HG02884 (cell line): ENCODE measurements around the gene ZDHHC14.

ENCODE experiments used
- ATAC-seq: cut with Tn5 transposase; IDR thresholded peaks from one replicate; pipeline ENCODE4 v1.9.1; 2021; ENCODE audit warnings: mild to moderate bottlenecking, moderate library complexity; ENCODE audit not compliant: unreplicated experiment

The ZDHHC14 gene

GRCh38 chr6:157651731-157652490, 270.9 kb downstream of the ZDHHC14 start:
- no peak for ATAC-seq

GRCh38 chr6:157652601-157653363, 271.8 kb downstream of the ZDHHC14 start:
- ATAC-seq, result no peak

DNA sequence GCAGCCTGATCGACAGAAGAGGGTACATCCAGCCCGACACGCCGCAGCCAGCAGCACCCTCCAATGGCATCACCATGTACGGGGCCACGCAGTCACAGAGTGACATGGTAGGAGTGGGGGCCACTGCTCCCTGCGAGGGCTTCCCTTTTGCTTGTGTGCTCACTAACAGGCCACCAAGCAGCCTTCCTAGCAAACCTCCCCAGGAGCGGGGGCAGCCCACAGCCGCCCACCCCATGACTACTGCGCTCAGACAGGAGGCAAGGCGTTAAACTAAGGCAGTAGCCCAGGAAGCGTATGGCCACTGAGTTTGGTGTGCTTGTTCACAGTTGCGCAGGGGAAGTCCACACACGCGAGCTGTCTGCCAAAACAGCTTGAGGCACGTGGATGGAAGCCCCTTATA, 272.5 kb downstream of the ZDHHC14 start:
- no peak for ATAC-seq

- no peak for ATAC-seq
Observed at GRCh38 chr6:157655139-157655538, 274.1 kb downstream of the ZDHHC14 start.

GRCh38 chr6:157656437-157656997, 275.5 kb downstream of the ZDHHC14 start:
- no peak for ATAC-seq

DNA sequence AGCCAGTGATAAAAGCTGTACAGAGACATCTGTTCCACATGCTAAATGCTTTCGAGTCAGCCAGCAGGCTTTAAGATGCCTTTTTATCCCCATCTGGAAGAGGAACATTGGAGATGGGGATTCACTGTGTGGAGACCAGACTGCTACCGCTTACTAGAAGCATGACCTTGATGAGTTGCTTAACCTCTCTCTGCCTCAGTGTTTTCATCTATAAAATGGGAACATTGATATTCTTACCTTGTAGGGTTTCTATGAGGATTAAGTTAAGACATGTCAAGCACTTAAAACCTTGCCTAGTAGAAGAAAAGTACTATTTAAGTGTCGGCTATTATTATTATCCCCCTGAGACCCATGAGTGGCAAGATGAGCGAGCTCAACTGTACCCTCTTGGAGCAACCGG, 276.8 kb downstream of the ZDHHC14 start:
- ATAC-seq, result no peak

DNA sequence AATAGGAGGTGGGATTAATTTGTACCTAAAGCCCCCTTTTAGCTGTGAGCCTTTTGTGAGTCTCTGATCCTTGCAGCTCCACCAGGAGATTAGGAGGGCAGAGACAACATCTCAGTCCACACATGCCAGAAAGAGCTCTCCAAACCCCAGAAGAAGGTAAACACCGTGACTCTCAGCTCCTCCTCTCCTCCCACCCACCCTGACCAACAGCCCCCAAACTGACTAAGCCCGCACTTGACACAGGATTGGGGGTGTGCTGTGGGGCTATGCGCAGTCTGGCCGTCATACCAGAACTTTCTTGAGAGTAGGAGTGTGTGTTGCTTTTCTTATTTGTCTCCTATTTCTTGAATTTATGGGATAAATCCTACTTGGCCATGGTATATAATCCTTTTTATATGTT, 277.3 kb downstream of the ZDHHC14 start:
- no peak for ATAC-seq

DNA sequence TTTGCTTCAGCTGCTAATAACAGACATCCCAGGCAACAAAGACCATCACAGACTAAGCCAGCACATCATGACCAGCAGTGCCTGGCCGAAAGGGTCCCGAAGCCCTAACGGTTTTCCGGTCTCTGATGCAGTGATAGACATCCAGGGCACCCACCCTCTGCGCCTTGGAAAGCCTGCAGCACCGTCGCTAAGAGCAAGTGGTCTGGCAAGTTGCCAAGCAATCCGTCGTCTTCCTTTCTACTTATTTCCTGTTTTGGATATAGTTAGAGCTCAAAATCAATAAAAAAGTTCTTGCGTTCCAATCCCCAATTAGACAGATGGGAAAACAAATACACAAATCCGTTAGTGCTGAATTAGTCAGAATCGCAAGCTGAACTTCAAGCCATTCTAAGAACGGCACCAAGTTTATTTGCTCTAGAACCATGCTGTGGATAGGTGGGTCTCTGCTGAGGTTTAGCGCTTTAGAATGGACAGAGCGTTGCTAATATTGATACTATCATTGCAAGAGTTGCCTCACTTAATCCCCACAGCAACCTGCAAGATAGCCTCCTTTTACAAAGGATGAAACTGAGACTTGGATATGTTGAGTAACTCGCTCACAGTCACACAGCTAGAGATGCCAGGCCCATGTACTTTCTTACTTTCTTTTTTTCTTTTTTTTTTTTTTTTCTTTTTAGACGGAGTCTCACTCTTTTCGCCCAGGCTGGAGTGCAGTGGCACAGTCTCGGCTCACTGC, 278.7 kb downstream of the ZDHHC14 start:
- ATAC-seq, result no peak

DNA sequence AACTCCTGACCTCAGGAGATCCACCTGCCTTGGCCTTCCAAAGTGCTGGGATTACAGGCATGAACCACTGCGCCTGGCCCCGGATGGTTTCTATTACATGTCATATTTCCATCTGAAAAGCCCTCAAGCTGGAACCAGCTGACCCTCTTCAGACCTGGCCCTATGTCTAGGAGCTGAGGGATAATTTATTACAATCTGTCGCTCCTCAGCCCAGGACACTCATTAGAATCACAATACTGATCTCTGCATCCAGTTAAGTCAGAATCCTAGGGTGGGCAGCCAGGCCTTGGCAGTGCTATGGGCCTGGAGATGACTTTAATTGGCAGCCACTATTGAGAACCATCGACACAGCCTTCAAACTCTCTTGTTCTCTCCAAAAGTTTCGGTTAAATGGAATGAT, 279.4 kb downstream of the ZDHHC14 start:
- ATAC-seq, result no peak

GRCh38 chr6:157661652-157662051, 280.7 kb downstream of the ZDHHC14 start:
- ATAC-seq, result no peak

GRCh38 chr6:157663261-157663660, 282.3 kb downstream of the ZDHHC14 start:
- no peak for ATAC-seq

DNA sequence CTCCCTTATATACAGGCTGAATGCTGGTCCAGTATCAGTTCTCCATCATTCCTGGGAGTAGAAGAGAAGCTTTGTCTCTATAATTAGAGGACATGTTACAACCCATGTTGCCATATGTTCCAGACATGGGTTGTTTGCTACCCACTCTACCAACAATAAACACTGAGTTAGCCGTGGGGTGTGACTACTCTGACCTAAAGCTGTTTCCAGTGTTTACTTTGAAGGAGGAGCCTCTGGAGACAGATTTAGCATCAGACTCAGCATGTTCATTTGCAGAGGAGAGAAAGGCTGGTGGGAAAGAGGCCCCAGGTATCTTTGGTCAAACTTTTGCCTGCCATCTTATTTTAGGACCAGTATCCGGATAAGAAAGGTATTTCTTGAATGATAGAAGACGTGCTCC, 284.2 kb downstream of the ZDHHC14 start:
- no peak for ATAC-seq

- no peak for ATAC-seq
Observed at GRCh38 chr6:157666729-157667128, 285.7 kb downstream of the ZDHHC14 start.

DNA sequence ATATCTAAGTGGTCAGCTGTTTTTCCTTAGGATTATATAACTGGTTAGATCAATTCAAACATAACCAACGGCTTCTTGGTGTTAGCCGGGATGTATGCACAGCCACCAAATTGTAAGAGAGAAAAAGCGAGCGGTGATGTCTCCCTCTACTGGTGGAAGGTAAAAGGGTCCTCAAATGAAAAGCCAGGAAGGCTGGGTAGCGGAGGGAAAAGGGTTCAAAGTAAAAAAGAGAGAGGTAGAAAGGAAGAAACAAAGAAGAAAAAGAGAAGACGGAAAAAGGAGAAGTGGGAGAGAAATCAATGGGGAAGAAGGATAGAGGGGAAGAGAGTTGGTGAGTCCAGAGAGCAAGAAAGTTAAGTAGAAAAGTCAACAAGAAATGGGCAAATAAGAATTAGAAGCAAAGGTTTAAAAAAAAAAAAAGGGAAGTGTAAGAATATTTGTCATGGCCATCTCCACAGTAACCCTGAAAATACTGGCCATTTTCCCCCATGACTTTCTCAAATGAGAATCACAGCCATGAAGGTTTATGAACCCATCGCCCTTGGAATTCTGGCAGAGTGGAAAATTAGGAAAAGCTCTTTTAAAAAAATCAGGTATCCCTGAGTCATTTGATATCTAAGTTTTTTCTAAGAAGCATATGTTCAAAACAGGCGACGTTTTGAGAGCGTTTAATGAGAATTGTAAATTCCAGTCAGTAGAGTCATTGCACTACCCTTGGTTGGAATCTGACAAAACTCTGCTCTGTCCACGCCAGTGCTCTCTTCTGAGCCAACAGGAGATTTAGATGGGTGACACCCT, 286.4 kb downstream of the ZDHHC14 start:
- ATAC-seq, result no peak

GRCh38 chr6:157668009-157668401, 287.0 kb downstream of the ZDHHC14 start:
- no peak for ATAC-seq

GRCh38 chr6:157668713-157669112, 287.7 kb downstream of the ZDHHC14 start:
- ATAC-seq, result no peak

- no peak for ATAC-seq
Observed at GRCh38 chr6:157669323-157669722, 288.3 kb downstream of the ZDHHC14 start.

DNA sequence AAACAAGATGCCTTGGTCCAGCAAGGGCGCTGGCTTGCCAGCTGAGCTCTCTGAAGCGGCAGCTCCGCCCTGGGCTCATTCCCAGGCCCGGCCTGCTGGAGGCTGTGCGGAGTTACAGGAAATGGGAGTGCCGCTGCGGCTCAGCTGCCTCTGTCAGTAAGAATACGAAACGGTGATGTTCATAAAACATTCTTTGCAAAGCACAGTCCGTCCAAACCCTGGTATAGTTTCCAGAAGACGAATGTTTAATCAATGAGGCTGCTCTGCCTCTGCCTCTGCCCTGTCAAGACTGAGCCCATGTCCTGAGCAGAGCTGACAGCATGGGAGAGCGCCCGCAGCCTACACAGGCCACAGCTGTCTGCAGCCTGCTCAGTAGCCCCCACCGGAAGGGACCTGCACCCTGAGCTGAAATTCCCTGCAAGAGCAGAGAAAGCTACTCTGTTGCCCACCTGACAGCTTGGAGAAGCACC, 288.8 kb downstream of the ZDHHC14 start:
- no peak for ATAC-seq

DNA sequence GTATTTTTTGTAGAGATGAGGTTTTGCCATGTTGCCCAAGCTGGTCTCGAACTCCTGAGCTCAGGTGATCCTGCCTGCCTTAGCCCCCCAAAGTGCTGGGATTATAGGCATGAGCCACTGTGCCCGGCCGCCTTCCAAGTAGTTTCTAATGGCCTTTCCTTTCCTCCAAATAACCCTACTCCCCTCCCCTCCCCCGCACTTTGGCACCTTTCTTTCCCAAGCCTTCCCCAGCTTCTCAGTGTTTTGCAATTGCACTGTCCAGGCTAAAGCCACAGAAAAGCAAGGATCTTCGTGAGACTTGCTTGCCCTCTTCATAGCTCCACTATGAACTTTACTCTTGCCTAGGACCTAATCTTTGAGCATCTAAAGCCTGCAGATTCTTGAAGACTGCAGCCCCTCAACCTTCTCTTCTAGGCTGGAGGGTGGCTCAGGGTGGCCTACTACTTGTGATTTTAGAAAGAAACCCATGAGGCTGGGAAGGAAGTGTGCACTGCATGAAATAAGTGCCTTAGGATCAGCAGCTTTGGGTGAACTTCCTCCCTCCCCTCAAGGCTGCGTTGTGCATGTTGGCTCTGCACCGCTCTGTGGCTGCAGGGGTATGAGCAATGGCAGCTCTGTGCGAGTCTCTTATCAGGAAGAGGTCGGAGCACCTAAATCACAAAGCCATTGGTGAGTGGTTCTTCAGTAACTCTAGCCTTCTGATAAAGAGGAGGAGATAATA, 289.6 kb downstream of the ZDHHC14 start:
- no peak for ATAC-seq
